ENCODE data around the gene BTG2. TPM values are rescaled to one million over a fixed set of nuclear protein-coding genes. Genes with fewer than 3 reads are reported as not detected.

BTG2 gene
- total and polyA plus RNA-seq, 2 experiments from 2014 or later, result 197 to 274 TPM

GRCh38 chr1:203325418-203326091, 20.2 kb downstream of the BTG2 start:
- H4K20me1 ChIP-seq (ENCODE audit: insufficient read depth, poor library complexity, severe bottlenecking), result no peaks in the 10 kb centered on the region
- H3K9me3 ChIP-seq (ENCODE audit: low read depth), result no peaks in the 10 kb centered on the region
- H3K27ac ChIP-seq, result peak overlapping the region; percentile 92
- no peak overlapping the region for H3K4me3 ChIP-seq
- no peak for TF ChIP-seq EZH2phosphoT487 (IDR thresholded peaks at IDR 0.05; ENCODE audit: low read depth, severe bottlenecking, unreplicated experiment)
- TF ChIP-seq EZH2 (IDR thresholded peaks at IDR 0.05; ENCODE audit: borderline replicate concordance), result no peak
- TF ChIP-seq, protein P1, sequence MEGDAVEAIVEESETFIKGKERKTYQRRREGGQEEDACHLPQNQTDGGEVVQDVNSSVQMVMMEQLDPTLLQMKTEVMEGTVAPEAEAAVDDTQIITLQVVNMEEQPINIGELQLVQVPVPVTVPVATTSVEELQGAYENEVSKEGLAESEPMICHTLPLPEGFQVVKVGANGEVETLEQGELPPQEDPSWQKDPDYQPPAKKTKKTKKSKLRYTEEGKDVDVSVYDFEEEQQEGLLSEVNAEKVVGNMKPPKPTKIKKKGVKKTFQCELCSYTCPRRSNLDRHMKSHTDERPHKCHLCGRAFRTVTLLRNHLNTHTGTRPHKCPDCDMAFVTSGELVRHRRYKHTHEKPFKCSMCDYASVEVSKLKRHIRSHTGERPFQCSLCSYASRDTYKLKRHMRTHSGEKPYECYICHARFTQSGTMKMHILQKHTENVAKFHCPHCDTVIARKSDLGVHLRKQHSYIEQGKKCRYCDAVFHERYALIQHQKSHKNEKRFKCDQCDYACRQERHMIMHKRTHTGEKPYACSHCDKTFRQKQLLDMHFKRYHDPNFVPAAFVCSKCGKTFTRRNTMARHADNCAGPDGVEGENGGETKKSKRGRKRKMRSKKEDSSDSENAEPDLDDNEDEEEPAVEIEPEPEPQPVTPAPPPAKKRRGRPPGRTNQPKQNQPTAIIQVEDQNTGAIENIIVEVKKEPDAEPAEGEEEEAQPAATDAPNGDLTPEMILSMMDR (IDR thresholded peaks at IDR 0.05; ENCODE audit: poor library complexity), result no peak
- peaks cover 68% of the 10 kb centered on the region for H3K4me1 ChIP-seq (ENCODE audit: insufficient read depth)
- no peaks in the 10 kb centered on the region for H3K79me2 ChIP-seq
- H3K9me2 ChIP-seq (replicated peaks; ENCODE audit: insufficient read depth), result no peaks in the 10 kb centered on the region
- peak; percentile 51 for DNase-seq (ENCODE audit: low spot score)
- H3K4me2 ChIP-seq, result peak overlapping the region; percentile 34
- no peaks in the 10 kb centered on the region for H3K36me3 ChIP-seq (replicated peaks; ENCODE audit: insufficient read depth, low read depth)
- 56% methylated on average over 9 of the region's 13 CpGs for WGBS (ENCODE audit: low lambda C conversion rate, missing lambda C conversion rate)
- no peaks in the 10 kb centered on the region for H3K27me3 ChIP-seq
- no peak overlapping the region for H2AFZ ChIP-seq

DNA sequence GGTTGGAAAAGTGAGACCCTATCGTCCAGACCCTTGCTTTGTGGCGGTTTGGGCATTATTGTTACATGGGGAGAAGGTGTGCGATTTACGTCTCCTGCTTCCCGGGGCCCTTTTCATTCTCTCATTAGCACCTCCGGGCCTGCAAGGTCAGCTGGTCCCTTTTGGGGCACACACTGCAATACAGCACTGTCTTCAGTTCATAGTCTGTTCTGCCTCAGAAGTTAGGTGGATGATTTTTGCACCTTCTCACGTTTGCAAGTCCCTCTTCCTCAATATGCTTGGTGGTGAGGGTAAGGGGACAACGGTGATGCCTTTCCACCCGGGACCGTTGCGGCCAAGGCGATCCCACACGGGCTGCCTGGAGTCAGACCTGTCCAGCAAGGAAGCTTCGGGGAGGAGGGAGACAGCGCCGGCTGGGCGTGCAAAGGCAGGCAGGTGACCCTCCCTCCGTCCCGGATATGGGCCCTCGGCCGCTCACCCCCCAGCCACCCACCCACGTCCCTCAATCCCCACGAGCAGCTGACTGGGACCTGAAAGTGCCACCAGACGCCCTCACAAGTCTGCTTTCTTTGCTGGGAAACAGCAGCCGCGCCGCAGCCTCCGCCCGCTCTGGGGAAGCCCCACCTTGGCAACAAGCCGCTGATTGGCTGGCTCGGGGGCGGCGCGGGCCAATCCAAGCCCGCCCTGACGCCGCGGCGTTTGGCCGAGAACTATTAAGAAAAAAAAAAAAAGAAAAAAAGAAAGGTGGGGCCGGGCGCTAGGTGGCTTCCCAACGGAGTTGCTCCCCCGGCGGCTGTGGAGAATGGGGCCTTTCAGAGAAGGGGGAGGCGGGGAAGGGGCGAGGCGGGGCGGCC, 21.7 kb downstream of the BTG2 start:
- Histone ChIP-seq H3K4me1 (ENCODE audit: insufficient read depth) (peaks cover 59% of the 10 kb centered on the region), H3K79me2 (no peaks in the 10 kb centered on the region), H3K4me2 (peak overlapping the region; percentile 73), H3K36me3 (replicated peaks; ENCODE audit: insufficient read depth, low read depth) (no peaks in the 10 kb centered on the region), H3K9me3 (ENCODE audit: low read depth) (no peaks in the 10 kb centered on the region), H4K20me1 (ENCODE audit: insufficient read depth, poor library complexity, severe bottlenecking) (no peaks in the 10 kb centered on the region), H3K27ac (peak overlapping the region; percentile 92), H3K27me3 (no peaks in the 10 kb centered on the region), H2AFZ (peak overlapping the region; percentile 66), H3K9me2 (replicated peaks; ENCODE audit: insufficient read depth) (no peaks in the 10 kb centered on the region), H3K4me3 (no peak overlapping the region)
- TF ChIP-seq EZH2phosphoT487 (IDR thresholded peaks at IDR 0.05; ENCODE audit: low read depth, severe bottlenecking, unreplicated experiment), result no peak
- TF ChIP-seq, protein P1 (IDR thresholded peaks at IDR 0.05; ENCODE audit: poor library complexity), result no peak
- no peak for TF ChIP-seq EZH2 (IDR thresholded peaks at IDR 0.05; ENCODE audit: borderline replicate concordance)
- 4% methylated on average over 44 of the region's 49 CpGs for whole genome bisulfite sequencing (ENCODE audit: low lambda C conversion rate, missing lambda C conversion rate)
- DNase-seq (ENCODE audit: low spot score), result peak; percentile 96

- no peak overlapping the region for H3K4me3 ChIP-seq
- H3K27ac ChIP-seq, result peak overlapping the region; percentile 92
- H3K36me3 ChIP-seq (replicated peaks; ENCODE audit: insufficient read depth, low read depth), result no peaks in the 10 kb centered on the region
- no peaks in the 10 kb centered on the region for H3K79me2 ChIP-seq
- H3K4me2 ChIP-seq, result peak overlapping the region; percentile 73
- H3K9me2 ChIP-seq (replicated peaks; ENCODE audit: insufficient read depth), result no peaks in the 10 kb centered on the region
- no peaks in the 10 kb centered on the region for H3K9me3 ChIP-seq (ENCODE audit: low read depth)
- H2AFZ ChIP-seq, result peak overlapping the region; percentile 66
- 12% methylated on average over 26 of the region's 31 CpGs for WGBS (ENCODE audit: low lambda C conversion rate, missing lambda C conversion rate)
- peak; percentile 75 for DNase-seq (ENCODE audit: low spot score)
- H3K27me3 ChIP-seq, result no peaks in the 10 kb centered on the region
- no peak for TF ChIP-seq EZH2 (IDR thresholded peaks at IDR 0.05; ENCODE audit: borderline replicate concordance)
- TF ChIP-seq, protein P1 (IDR thresholded peaks at IDR 0.05; ENCODE audit: poor library complexity), result peak; percentile 37
- no peaks in the 10 kb centered on the region for H4K20me1 ChIP-seq (ENCODE audit: insufficient read depth, poor library complexity, severe bottlenecking)
- peaks cover 52% of the 10 kb centered on the region for H3K4me1 ChIP-seq (ENCODE audit: insufficient read depth)
Observed at GRCh38 chr1:203327684-203328457, 22.6 kb downstream of the BTG2 start.
